Endothelial cell (in vitro differentiated cells): ENCODE data around the gene XAGE5. TPM values are rescaled to one million over a fixed set of nuclear protein-coding genes. Genes with fewer than 3 reads are reported as not detected.
"Not testable (repeated sequence)": the region's sequence is repeated elsewhere in the genome, so short reads cannot be mapped to it uniquely, and the experiment has no call there.

Experiments
- DNase-seq: peaks from one replicate; pipeline ENCODE4 v3.0.0; 2021; ENCODE audit warnings: low spot score
- H3K27ac Mint-ChIP-seq: one replicate; pipeline ENCODE4 v1.8.0; 2021; ENCODE audit warnings: mixed read lengths, inconsistent platforms; ENCODE audit not compliant: unreplicated experiment
- H3K27me3 Mint-ChIP-seq: one replicate; pipeline ENCODE4 v1.8.0; 2021; ENCODE audit warnings: mild to moderate bottlenecking, moderate library complexity, mixed read lengths, inconsistent platforms; ENCODE audit not compliant: unreplicated experiment
- H3K36me3 Mint-ChIP-seq: one replicate; pipeline ENCODE4 v1.8.0; 2021; ENCODE audit warnings: mild to moderate bottlenecking, low read depth, mixed read lengths, inconsistent platforms; ENCODE audit not compliant: unreplicated experiment
- H3K4me1 Mint-ChIP-seq: one replicate; pipeline ENCODE4 v1.8.0; 2021; ENCODE audit warnings: mild to moderate bottlenecking, mixed read lengths, inconsistent platforms; ENCODE audit not compliant: unreplicated experiment
- H3K4me3 Mint-ChIP-seq: one replicate; pipeline ENCODE4 v1.8.0; 2021; ENCODE audit warnings: mild to moderate bottlenecking, mixed read lengths, inconsistent platforms; ENCODE audit not compliant: unreplicated experiment
- H3K9me3 Mint-ChIP-seq: one replicate; pipeline ENCODE4 v1.8.0; 2021; ENCODE audit warnings: mixed read lengths, inconsistent platforms; ENCODE audit not compliant: unreplicated experiment
- long read RNA-seq: library from polyadenylated mRNA; unstranded; transcript quantifications from one replicate; pipeline ENCODE4 v2.0.0, GENCODE V29; 2020; ENCODE audit not compliant: unreplicated experiment
- total RNA-seq: library from RNA; stranded (reverse); fragmentation: NEBNext Ultra II Directional; extraction: Animal tissue kit (Norgen Biotek cat#: 25700); gene quantifications from one replicate; pipeline ENCODE4 v1.2.1, GENCODE V29; 2021; ENCODE audit not compliant: unreplicated experiment
- TF ChIP-seq, protein P1 (sequence below): fragments of 200-600 bp; sonication (generic); IDR thresholded peaks from one replicate; pipeline ENCODE4 v1.5.0; 2021; ENCODE audit warnings: antibody characterized with exemption; ENCODE audit not compliant: unreplicated experiment

XAGE5 gene, protein sequence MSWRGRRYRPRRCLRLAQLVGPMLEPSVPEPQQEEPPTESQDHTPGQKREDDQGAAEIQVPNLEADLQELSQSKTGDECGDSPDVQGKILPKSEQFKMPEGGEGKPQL
- total RNA-seq: not detected
- long read RNA-seq: 0 reads

DNA sequence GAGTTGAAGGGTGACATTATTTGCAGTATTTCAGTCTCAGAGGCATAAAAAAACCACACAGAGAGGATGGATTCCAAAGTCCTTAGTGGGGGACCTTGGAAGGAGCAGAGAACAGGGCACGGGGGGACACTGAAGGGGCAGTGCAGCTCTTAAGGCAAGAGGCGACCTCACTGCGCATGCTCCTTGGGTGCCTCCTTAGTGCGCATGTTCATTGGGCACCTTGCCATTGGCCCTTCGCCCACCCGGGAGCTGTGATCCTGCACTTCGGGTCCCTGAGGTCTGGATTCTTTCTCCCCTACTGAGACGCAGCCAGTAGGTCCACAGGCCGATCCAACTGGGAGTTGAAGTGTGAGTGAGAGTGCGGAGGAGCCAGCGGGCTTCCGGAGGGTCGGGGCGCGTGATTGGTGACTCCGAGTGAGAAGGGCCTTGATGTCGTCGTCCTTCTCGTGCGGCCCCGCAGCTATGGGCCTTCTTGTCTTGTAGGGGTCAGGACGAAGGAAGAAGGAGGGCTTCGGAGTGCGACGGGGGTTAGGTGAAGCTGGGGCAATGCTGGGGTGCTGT is at the start of gene XAGE5:
Gene XAGE5, plus strand, starts transcription at position 223 of the 561 bp plus-strand sequence. CDS start 1,280 bp downstream, outside the sequence.
- no peak within 1 kb of the TSS for H3K4me3 Mint-ChIP-seq
- H3K27me3 Mint-ChIP-seq: no peaks in the 10 kb centered on the region
- TF ChIP-seq, protein P1, sequence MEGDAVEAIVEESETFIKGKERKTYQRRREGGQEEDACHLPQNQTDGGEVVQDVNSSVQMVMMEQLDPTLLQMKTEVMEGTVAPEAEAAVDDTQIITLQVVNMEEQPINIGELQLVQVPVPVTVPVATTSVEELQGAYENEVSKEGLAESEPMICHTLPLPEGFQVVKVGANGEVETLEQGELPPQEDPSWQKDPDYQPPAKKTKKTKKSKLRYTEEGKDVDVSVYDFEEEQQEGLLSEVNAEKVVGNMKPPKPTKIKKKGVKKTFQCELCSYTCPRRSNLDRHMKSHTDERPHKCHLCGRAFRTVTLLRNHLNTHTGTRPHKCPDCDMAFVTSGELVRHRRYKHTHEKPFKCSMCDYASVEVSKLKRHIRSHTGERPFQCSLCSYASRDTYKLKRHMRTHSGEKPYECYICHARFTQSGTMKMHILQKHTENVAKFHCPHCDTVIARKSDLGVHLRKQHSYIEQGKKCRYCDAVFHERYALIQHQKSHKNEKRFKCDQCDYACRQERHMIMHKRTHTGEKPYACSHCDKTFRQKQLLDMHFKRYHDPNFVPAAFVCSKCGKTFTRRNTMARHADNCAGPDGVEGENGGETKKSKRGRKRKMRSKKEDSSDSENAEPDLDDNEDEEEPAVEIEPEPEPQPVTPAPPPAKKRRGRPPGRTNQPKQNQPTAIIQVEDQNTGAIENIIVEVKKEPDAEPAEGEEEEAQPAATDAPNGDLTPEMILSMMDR: no peak
- no peaks in the 10 kb centered on the region for H3K36me3 Mint-ChIP-seq
- H3K4me1 Mint-ChIP-seq: no peaks in the 10 kb centered on the region
- no peak within 1 kb of the TSS for H3K27ac Mint-ChIP-seq
- no peaks in the 10 kb centered on the region for H3K9me3 Mint-ChIP-seq
- no peak for DNase-seq

DNA sequence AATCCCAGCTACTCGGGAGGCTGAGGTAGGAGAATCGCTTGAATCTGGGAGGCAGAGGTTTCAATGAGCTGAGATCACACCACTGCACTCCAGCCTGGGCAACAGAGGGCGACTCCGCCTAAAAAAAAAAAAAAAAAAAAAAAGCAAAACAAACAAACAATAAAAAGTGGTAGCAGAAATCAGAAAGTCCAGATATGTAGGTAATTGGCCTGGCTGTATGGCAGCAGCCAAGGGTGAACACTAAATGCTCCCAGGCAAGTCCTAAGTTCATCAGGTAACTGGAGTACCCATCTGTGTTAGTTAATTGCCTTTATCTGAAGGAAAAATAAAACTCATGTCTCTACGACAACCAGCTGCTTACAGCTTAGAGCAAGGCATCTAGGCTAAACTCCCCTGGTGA is 45.1 kb upstream of the XAGE5 start:
- not testable (repeated sequence) for H3K27ac Mint-ChIP-seq, H3K4me1 Mint-ChIP-seq, H3K36me3 Mint-ChIP-seq, H3K9me3 Mint-ChIP-seq, H3K4me3 Mint-ChIP-seq, H3K27me3 Mint-ChIP-seq, DNase-seq

DNA sequence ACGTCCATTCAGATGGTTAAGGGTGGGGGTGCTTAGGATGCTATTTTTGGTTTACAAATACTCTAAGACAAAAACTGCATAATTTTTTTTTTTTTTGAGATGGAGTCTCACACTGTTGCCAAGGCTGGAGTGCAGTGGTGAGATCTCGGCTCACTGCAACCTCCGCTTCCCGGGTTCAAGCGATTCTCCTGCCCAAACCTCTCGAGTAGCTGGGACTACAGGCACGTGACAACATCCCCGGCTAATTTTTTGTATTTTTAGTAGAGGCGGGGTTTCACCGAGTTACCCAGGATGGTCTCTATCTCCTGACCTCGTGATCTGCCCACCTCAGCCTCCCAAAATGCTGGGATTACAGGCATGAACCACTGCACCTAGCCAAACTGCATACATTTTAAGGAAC is 37.6 kb upstream of the XAGE5 start:
- not testable (repeated sequence) for H3K27ac Mint-ChIP-seq, DNase-seq, H3K4me1 Mint-ChIP-seq, H3K4me3 Mint-ChIP-seq, H3K9me3 Mint-ChIP-seq, H3K36me3 Mint-ChIP-seq, H3K27me3 Mint-ChIP-seq

DNA sequence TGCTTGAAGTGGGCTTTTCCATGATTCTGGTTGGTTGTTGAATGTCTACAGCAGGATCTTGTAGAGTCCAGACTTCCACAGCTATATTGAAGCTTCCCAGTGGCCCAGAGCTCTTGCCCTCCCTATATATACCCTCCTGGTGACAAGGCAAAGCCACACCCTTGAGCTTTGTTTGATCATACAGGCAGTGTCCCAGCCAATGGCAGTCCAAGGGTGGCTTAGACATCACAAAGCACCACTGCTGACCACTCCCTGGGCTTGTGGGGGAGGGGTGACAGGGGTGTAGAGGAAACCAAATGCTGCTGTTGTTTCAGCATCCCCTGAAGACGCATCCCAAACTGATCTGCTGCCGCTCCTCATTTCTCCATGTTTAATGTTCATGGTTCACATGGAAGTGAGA is 13.8 kb upstream of the XAGE5 start, which contains the start of gene SPANXN5:
Gene SPANXN5, minus strand, starts transcription at position 101 of the 400 bp plus-strand sequence. Its CDS starts 79 bp downstream, at position 22.
- H3K36me3 Mint-ChIP-seq, H3K27me3 Mint-ChIP-seq, DNase-seq, H3K4me1 Mint-ChIP-seq, H3K27ac Mint-ChIP-seq, H3K9me3 Mint-ChIP-seq, H3K4me3 Mint-ChIP-seq: not testable (repeated sequence)

DNA sequence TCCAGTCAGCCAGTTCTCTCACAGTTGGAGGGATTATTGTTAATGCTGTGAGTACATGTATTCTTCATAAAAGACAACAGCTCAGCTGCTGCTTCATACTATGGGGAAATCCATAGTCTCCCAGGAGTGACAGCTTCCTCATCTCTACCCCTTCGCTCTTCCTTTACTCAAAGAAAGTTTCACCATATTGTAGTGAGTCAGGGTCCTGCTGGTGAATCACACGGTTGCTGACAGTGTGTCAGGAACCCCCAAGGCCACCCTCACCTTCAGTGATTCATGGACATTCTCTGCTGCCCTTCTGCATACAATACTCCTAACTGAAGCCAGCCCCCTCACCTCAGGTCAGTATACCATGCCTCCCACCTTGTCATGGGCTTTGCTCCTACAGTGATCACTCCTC is 6.2 kb upstream of the XAGE5 start:
- DNase-seq, H3K36me3 Mint-ChIP-seq, H3K9me3 Mint-ChIP-seq, H3K27me3 Mint-ChIP-seq, H3K27ac Mint-ChIP-seq, H3K4me3 Mint-ChIP-seq, H3K4me1 Mint-ChIP-seq: not testable (repeated sequence)

DNA sequence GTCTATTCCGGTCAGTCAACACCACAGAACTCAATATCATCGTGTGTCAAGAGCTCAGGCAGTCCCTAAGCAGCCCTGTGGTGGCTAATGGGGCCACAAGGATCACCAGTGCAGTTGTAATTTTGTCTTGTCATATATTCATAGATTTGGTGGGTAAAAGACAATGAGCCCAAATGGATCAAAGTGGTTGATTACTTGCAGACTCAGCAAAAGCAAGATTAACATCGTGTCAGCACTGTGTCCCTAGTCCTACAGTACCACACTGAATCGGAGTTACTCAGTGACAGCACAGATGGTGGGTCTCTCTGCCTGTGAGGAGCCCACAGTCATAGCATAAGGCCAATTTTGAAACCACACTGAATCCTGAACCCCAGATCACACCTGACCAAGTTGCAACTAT is 8.7 kb downstream of the XAGE5 start:
- no peaks in the 10 kb centered on the region for H3K9me3 Mint-ChIP-seq

More for the DNA sequence above, 8.7 kb downstream of the XAGE5 start:
- no peaks in the 10 kb centered on the region for H3K27me3 Mint-ChIP-seq
- H3K36me3 Mint-ChIP-seq: no peaks in the 10 kb centered on the region
- TF ChIP-seq, protein P1: no peak
- no peak overlapping the region for H3K4me3 Mint-ChIP-seq
- no peak overlapping the region for H3K27ac Mint-ChIP-seq
- no peaks in the 10 kb centered on the region for H3K4me1 Mint-ChIP-seq
- no peak for DNase-seq
